GM23338 (cell line): ENCODE results near the gene ANTXR2.

ENCODE experiments used
- CREB1 ChIP-seq: fragments of 250-450 bp; sonication (Bioruptor Pico); IDR thresholded peaks from 2 replicates; pipeline ENCODE4 v1.5.0; 2020; ENCODE audit warnings: low read depth, mild to moderate bottlenecking, moderate library complexity
- CTCF ChIP-seq, 2 experiments: fragments of 200-600 bp in 1 of 2; sonication (generic) in 1 of 2; conservative IDR thresholded peaks; 2 replicates each; pipeline versions ENCODE4 v1.5.1 to v1.6.1; 2016 to 2017; ENCODE audit warnings: antibody characterized with exemption in 2 of 2, low read depth in 2 of 2, mild to moderate bottlenecking in 2 of 2, moderate library complexity in 1 of 2
- EZH2 ChIP-seq: fragments of 200-600 bp; sonication (generic); IDR thresholded peaks from one replicate; pipeline ENCODE4 v1.8.0; 2017; ENCODE audit warnings: antibody characterized with exemption, mild to moderate bottlenecking, low read depth; ENCODE audit not compliant: unreplicated experiment
- EZH2phosphoT487 ChIP-seq: fragments of 200-600 bp; sonication (generic); IDR thresholded peaks from one replicate; pipeline ENCODE4 v1.8.1; 2018; ENCODE audit warnings: antibody characterized with exemption; ENCODE audit not compliant: unreplicated experiment
- JUNB ChIP-seq: IDR thresholded peaks from one replicate; pipeline ENCODE4 v1.6.1; 2016; ENCODE audit warnings: antibody characterized with exemption; ENCODE audit not compliant: unreplicated experiment
- NANOG ChIP-seq: IDR thresholded peaks from 2 replicates; pipeline ENCODE4 v1.6.1; 2016; ENCODE audit warnings: antibody characterized with exemption, borderline replicate concordance
- POLR2AphosphoS5 ChIP-seq: IDR thresholded peaks from 2 replicates; pipeline ENCODE4 v1.6.1; 2016; ENCODE audit warnings: antibody characterized with exemption, low read depth
- REST ChIP-seq: IDR thresholded peaks from one replicate; pipeline ENCODE4 v1.6.1; 2018; ENCODE audit warnings: antibody characterized with exemption; ENCODE audit not compliant: unreplicated experiment
- ZNF114 ChIP-seq: fragments of 250-450 bp; sonication (Bioruptor Pico); IDR thresholded peaks from 2 replicates; pipeline ENCODE4 v1.5.0; 2020; ENCODE audit warnings: mild to moderate bottlenecking, moderate library complexity
- ZNF331 ChIP-seq: fragments of 250-450 bp; sonication (Bioruptor Pico); IDR thresholded peaks from 2 replicates; pipeline ENCODE4 v1.5.0; 2020; ENCODE audit warnings: low read depth, mild to moderate bottlenecking, moderate library complexity
- ZNF462 ChIP-seq: fragments of 250-450 bp; sonication (Bioruptor Pico); IDR thresholded peaks from 2 replicates; pipeline ENCODE4 v1.5.0; 2020; ENCODE audit warnings: mild to moderate bottlenecking, moderate library complexity

- TF ChIP-seq CTCF (conservative IDR thresholded peaks at IDR 0.05; ENCODE audit: low read depth in 2 of 2) (no peak), POLR2AphosphoS5 (no peak), JUNB (no peak), EZH2phosphoT487 (no peak), ZNF331 (CRISPR knock-in tag) (no peak), EZH2 (no peak), CREB1 (CRISPR knock-in tag) (no peak), REST (no peak), ZNF462 (CRISPR knock-in tag) (no peak), NANOG (no peak), ZNF114 (no peak)
These were observed 30.2 kb downstream of the ANTXR2 start for GRCh38 chr4:80042821-80043220.
